Measurements from ENCODE around the gene P3H2.

The P3H2 gene

GRCh38 chr3:190013943-190014924, 106.5 kb downstream of the P3H2 start:
- no peak for DNase-seq (ENCODE audit: low spot score)

DNA sequence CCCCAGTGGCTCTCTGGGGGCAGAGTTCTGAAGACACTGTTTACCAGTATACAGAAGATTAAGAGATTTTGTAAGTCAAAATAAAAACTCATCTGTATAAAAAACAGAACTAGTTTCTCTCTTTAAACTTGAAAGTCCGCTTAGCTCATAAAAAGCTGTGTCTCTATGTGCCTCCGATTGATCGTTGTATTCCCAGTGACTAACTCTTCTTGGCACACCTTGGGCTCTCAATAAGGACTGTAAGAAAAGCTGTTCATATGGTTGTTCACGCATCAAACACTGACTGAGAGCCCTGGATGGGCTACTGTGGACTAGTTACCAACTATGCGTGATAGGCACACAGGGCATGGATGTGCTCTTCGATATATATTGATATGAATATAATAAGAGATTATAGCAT, 107.9 kb downstream of the P3H2 start:
- no peak for DNase-seq (ENCODE audit: low spot score)

- no peak for DNase-seq (ENCODE audit: low spot score)
Observed at GRCh38 chr3:190012314-190012782, 108.3 kb downstream of the P3H2 start.

DNA sequence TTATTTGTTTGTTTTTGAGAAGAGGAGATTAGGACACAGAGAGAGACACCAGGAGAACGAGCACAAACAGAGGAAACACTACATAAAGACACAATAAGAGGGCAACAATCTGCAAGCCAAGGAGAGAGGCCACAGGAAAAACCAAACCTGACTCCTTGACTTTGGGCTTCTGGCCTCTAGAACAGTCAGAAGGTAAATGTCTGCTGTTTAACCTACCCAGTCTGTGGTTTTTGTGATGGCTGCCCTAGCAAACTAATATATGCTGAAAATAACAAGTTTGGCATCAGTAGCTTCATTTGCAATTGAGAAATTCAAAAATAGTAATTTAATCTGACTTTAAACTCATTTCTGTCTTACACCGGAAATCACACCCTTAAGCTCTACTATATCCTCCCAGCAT, 110.2 kb downstream of the P3H2 start:
- no peak for DNase-seq (ENCODE audit: low spot score)

- DNase-seq (ENCODE audit: low spot score), result no peak
Observed at GRCh38 chr3:190009614-190010013, 111.1 kb downstream of the P3H2 start.

GRCh38 chr3:190008432-190008831, 112.3 kb downstream of the P3H2 start:
- DNase-seq (ENCODE audit: low spot score), result no peak

DNA sequence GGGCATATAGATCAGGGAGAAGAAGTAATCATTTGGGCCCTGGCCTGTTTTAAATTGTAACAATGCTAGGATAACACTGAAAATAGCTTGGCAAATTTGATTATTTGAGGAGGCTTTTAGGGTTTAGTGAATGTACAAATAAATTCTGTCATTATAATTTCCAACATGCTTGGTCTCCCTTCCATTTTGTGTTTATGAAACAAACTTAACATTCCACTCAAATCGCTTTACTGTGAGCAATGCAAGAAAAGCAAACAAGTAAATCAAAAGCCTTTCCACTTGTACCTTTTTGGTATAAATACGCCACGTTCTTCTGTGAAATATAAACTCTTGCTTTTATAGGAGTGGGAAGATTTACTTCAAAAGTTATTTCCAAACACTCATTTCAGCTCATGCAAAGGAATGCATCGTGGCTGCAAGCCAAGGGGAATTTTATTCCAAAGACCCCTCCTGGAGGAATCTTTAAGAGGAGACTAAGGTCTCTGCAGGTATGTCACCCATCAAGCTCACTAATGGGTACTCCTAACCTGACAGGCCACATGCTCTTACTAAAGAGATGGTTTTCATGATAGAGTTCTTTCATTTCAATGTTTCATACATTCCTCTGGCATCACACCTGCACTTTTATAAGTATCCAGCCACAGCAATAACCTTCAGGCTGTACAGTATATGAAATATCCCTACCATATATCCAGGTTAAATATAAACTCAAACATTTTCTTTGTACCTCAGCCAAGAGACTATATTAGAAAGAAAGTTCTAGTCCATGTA, 115.2 kb downstream of the P3H2 start:
- DNase-seq (ENCODE audit: low spot score), result no peak

DNA sequence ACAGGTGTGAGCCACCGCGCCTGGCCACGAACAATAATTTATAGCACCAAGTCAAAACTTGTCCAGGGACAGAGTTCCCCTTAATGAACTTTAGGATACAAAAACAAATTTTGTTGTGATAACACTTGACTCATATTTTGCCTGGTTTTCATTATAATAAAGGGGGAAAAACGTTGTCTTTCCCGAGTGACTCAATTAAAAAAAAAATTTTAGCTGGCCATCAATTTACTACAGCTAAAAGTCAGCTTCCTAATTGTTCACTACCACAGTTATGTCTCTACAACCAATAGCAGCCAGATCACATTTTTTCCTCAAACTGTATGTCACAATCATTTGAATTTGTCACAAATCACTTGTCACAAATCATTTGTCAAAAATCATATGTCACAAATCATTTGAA, 116.0 kb downstream of the P3H2 start:
- no peak for DNase-seq (ENCODE audit: low spot score)

- DNase-seq (ENCODE audit: low spot score), result no peak
Observed at GRCh38 chr3:190003681-190004123, 117.0 kb downstream of the P3H2 start.

DNA sequence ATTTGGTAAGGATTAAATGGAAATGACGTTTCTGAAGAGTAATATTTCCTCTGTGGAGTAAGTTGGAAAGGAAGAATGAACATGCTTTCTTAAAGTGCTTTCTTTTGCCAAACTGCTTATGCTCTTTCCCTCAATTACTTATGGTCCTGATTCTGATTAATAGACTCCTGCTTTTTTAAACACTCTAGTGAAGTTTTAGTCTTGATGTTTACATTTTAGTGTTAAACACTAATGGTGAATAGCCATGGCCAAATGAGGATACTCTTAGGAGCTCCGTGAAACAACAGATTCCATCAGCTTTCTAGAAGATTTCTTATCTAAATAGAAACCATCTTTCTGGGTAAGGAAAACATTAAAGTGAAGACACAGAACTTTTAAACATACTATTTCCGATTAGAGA, 117.6 kb downstream of the P3H2 start:
- DNase-seq (ENCODE audit: low spot score), result no peak

- no peak for DNase-seq (ENCODE audit: low spot score)
Observed at GRCh38 chr3:190001426-190001825, 119.3 kb downstream of the P3H2 start.

- DNase-seq (ENCODE audit: low spot score), result no peak
Observed at GRCh38 chr3:190000861-190001196, 119.9 kb downstream of the P3H2 start.

DNA sequence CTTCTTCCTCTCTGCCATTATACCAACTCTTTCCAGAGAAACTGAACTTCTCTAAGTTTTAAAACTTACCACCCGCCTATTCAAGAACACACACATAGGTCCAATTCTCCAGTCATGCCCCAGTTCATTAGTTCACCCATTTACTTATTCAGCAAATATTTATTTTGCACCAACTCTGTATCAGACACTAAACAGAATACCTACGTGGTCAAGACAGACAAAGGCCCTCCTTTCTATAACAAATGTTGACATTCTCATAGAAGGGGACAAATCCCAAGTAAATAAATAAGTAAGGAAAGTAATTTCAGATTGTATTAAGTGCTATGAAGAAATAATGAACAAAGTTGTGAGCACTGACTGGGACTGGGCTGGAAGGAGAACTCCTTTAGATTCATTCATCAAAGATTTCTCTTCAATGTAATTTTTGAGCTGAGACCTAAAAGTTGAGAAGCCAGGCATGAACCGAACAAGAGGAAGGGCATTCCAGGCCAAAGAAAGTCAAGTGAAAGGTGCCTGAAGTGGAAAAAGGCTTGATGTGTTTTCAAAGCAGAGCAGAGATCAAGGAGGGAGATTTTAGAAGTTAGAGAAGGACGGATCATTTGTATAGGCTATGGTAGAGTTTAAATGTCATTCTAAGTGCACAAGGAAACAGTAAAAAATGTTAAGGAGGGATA, 120.4 kb downstream of the P3H2 start:
- no peak for DNase-seq (ENCODE audit: low spot score)

DNA sequence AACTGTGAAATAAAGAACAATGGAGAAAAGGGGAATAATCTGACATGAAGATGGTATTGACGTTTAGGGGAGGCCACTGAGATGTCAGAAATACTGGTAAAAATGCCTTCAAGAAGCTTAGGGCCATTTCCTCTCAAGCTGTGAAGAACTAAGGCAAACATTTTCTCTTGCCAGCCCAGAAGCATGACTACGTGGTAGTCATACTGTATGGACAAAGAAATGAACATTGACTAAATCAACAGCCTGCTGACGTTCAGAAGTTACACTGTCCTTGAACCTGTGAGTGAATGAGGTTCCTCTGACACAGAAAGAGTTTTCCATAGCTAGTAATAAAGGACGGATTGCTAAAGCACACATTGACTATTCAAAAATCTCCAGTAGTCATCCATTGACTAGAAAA, 121.0 kb downstream of the P3H2 start:
- no peak for DNase-seq (ENCODE audit: low spot score)

GRCh38 chr3:189995129-189995528, 125.6 kb downstream of the P3H2 start:
- no peak for DNase-seq (ENCODE audit: low spot score)

DNA sequence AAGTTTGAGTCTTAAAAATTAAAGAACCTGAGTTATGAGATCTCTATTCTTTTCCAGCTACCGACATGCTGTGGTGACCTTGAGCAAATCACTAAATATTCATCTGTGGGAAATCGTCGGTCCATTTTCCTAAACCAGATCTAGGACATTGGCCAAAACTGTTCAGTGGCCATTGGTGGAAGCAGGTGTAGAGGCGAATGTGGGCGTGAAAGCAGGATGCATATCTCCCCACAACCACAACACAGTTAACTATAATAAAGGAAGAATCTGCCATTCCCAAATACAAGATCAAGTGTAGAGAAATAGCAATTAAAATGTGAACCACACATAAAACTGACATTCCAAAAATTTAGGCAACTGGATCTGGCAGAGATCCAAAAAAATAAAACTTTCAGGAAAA, 129.9 kb downstream of the P3H2 start:
- no peak for DNase-seq (ENCODE audit: low spot score)

DNA sequence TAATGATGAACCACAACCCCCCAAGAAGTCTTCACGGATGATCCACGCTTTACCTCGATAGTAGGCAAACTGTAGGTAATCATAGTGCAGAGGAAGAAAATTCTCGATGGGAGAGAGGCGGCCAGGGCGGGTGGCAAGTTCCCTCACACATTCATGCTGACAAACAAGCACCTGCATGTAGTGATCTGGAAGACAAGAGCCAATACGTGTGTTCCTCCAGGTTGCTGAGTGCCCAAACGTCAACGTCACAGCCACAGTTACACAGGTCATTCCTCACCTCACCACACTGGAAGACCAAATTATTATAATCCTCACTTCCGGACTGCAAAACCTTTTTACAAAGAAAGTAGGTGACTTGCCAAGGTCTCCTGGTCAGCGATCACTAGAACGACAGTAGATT, 131.8 kb downstream of the P3H2 start:
- no peak for DNase-seq (ENCODE audit: low spot score)

DNA sequence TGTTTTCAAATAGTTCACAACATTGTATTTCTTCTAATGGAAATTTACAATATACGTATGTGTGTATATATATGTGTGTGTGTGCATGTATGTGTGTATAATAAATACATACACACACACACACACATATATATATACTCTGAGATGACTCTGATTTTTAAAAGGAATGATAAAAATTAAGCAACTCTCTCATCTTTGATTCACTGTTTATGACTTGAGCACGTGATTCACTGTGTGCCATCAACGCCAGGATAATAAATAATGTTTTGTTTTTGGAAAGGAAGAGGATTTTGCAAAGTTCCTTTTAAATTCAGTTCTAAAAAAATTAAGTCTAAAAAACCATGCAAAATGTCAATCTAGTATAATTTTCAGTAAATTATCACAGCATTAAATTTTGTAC, 132.4 kb downstream of the P3H2 start:
- DNase-seq (ENCODE audit: low spot score), result no peak

DNA sequence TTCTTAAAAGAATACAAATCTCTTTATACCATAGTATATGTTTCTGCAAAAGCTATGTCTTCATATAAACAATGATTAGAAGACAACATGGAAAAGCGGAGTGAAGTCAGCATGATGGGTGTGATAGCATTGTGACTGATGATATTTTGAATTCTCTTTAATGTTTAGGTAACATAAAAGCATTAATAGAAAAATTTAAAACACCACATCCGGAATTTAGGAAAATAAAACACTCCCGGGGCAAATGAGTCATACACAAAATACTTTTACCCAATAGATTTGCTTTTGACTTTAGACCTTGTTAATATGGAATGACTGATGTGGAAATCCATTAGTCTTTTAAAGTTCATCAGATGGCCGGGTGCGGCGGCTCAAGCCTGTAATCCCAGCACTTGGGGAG, 134.7 kb downstream of the P3H2 start:
- DNase-seq (ENCODE audit: low spot score), result no peak

DNA sequence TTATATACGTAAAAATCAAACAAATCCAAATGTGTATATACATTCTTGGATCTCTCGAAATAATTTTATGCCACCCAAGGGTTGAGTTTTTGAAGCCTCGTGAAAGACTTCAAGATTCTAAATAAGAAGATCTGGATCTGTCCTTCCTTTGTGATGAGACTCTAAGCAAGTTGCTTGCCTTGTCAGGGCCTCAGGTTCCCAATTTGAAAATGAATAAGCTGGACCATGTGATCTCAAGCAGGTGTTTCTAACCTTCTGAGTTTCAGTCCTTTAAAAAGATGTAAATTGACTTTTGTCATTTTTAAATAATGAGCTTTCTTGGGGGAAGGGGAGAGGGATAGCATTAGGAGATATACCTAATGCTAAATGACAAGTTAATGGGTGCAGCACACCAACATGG, 137.1 kb downstream of the P3H2 start:
- DNase-seq (ENCODE audit: low spot score), result no peak

DNA sequence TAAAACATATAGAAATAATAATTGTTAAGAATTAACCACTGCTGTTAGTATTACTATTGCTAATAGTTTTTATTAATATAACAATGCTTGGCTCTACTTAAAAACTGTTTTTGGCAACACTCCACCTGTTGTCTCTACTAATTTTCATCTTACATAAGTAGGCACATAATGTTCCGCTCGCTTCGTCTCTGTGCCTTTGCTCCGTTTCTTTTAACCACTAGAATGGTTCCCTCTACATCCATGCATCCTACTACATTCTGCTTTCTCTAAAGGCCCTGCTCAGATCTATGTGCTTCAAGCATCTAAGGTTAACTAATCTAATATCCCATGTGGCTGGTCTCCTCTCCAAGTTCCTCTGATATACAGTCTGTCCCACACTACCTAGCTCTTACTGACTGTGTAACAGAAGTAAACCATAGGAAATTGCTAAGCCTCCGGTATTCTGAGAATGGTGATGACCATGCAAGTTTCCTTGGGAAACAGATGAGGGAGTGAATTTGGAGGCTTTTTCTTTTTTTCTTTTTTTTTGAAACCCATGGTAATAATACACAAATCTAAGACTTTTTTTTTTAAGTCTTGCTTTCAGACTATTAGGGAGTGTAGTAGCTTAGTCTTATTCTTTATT, 138.3 kb downstream of the P3H2 start:
- DNase-seq (ENCODE audit: low spot score), result no peak

- DNase-seq (ENCODE audit: low spot score), result no peak
Observed at GRCh38 chr3:189981668-189982067, 139.0 kb downstream of the P3H2 start.

Data from left forelimb (tissue), 1 donor.